Fibroblast of upper back skin (primary cell): ENCODE data around the gene LHFPL2.

Source experiments
- DNase-seq: peaks from one replicate; pipeline ENCODE4 v3.0.0-alpha.2; 2013

LHFPL2 gene

GRCh38 chr5:78594021-78594420, 54.6 kb downstream of the LHFPL2 start:
- DNase-seq: no peak

GRCh38 chr5:78593465-78593864, 55.1 kb downstream of the LHFPL2 start:
- DNase-seq: no peak

GRCh38 chr5:78592735-78593386, 55.7 kb downstream of the LHFPL2 start:
- no peak for DNase-seq

GRCh38 chr5:78591972-78592700, 56.4 kb downstream of the LHFPL2 start:
- no peak for DNase-seq

GRCh38 chr5:78591138-78591612, 57.4 kb downstream of the LHFPL2 start:
- DNase-seq: peak; percentile 60

GRCh38 chr5:78589923-78590322, 58.6 kb downstream of the LHFPL2 start:
- no peak for DNase-seq

GRCh38 chr5:78588507-78588906, 60.1 kb downstream of the LHFPL2 start:
- no peak for DNase-seq

GRCh38 chr5:78587775-78588291, 60.7 kb downstream of the LHFPL2 start:
- DNase-seq: peak; percentile 71

- no peak for DNase-seq
These were observed 61.3 kb downstream of the LHFPL2 start for GRCh38 chr5:78587081-78587774.

- DNase-seq: peak; percentile 98
These were observed 62.3 kb downstream of the LHFPL2 start for GRCh38 chr5:78586251-78586650.

- DNase-seq: no peak
These were observed 70.6 kb downstream of the LHFPL2 start for GRCh38 chr5:78578015-78578414.

GRCh38 chr5:78577071-78577807, 71.3 kb downstream of the LHFPL2 start:
- DNase-seq: no peak

- no peak for DNase-seq
These were observed 72.2 kb downstream of the LHFPL2 start for GRCh38 chr5:78576376-78576775.

GRCh38 chr5:78574731-78575161, 73.8 kb downstream of the LHFPL2 start:
- no peak for DNase-seq

GRCh38 chr5:78574131-78574673, 74.4 kb downstream of the LHFPL2 start:
- DNase-seq: no peak

GRCh38 chr5:78573318-78573717, 75.3 kb downstream of the LHFPL2 start:
- DNase-seq: no peak

GRCh38 chr5:78570646-78571045, 77.9 kb downstream of the LHFPL2 start:
- DNase-seq: no peak

GRCh38 chr5:78569441-78569840, 79.1 kb downstream of the LHFPL2 start:
- DNase-seq: peak; percentile 83

GRCh38 chr5:78568676-78569075, 79.9 kb downstream of the LHFPL2 start:
- DNase-seq: no peak

- no peak for DNase-seq
These were observed 80.4 kb downstream of the LHFPL2 start for GRCh38 chr5:78568212-78568611.

- no peak for DNase-seq
These were observed 81.0 kb downstream of the LHFPL2 start for GRCh38 chr5:78567617-78568016.

- no peak for DNase-seq
These were observed 81.7 kb downstream of the LHFPL2 start for GRCh38 chr5:78566747-78567425.
